ENCODE data around the gene USP22.
"Not testable (repeated sequence)": the region's sequence is repeated elsewhere in the genome, so short reads cannot be mapped to it uniquely, and the experiment has no call there.

The USP22 gene

GRCh38 chr17:21042458-21043295, at the start of gene USP22:
Gene USP22, minus strand, starts transcription at chr17:21043011. Its CDS starts 176 bp downstream, at chr17:21042835.
- peak; percentile 92 for DNase-seq

- no peak for DNase-seq
Measured at GRCh38 chr17:21090902-21091618, 48.2 kb upstream of the USP22 start.

GRCh38 chr17:21089933-21090901, 47.4 kb upstream of the USP22 start:
- no peak for DNase-seq

GRCh38 chr17:21089145-21089544, 46.3 kb upstream of the USP22 start:
- no peak for DNase-seq

GRCh38 chr17:21085707-21086106, 42.9 kb upstream of the USP22 start:
- no peak for DNase-seq

GRCh38 chr17:21085280-21085679, 42.5 kb upstream of the USP22 start:
- not testable (repeated sequence) for DNase-seq

GRCh38 chr17:21082001-21082436, 39.2 kb upstream of the USP22 start:
- no peak for DNase-seq

GRCh38 chr17:21079196-21079595, 36.4 kb upstream of the USP22 start:
- no peak for DNase-seq

- no peak for DNase-seq
Measured at GRCh38 chr17:21078016-21078780, 35.4 kb upstream of the USP22 start.

GRCh38 chr17:21077281-21077680, 34.5 kb upstream of the USP22 start:
- DNase-seq = no peak

- no peak for DNase-seq
Measured at GRCh38 chr17:21076242-21076641, 33.4 kb upstream of the USP22 start.

GRCh38 chr17:21075739-21076085, 32.9 kb upstream of the USP22 start:
- DNase-seq = no peak

GRCh38 chr17:21072745-21073197, 30.0 kb upstream of the USP22 start:
- no peak for DNase-seq

- no peak for DNase-seq
Measured at GRCh38 chr17:21066394-21066793, 23.6 kb upstream of the USP22 start.

GRCh38 chr17:21061971-21062526, 19.2 kb upstream of the USP22 start:
- no peak for DNase-seq

- no peak for DNase-seq
Measured at GRCh38 chr17:21061158-21061835, 18.5 kb upstream of the USP22 start.

- DNase-seq = no peak
Measured at GRCh38 chr17:21059761-21060160, 16.9 kb upstream of the USP22 start.

- no peak for DNase-seq
Measured at GRCh38 chr17:21058098-21058893, 15.5 kb upstream of the USP22 start.

- DNase-seq = not testable (repeated sequence)
Measured at GRCh38 chr17:21053056-21053455, 10.2 kb upstream of the USP22 start.

GRCh38 chr17:21049457-21049856, 6.6 kb upstream of the USP22 start:
- no peak for DNase-seq
